ENCODE measurements around the gene SLC7A14.
"Not testable (repeated sequence)": the region's sequence is repeated elsewhere in the genome, so short reads cannot be mapped to it uniquely, and the experiment has no call there.

SLC7A14 gene

GRCh38 chr3:170589113-170589512 is 3.2 kb upstream of the SLC7A14 start:
- DNase-seq, result no peak

- no peak for DNase-seq
Measured at GRCh38 chr3:170585008-170585936, 603 bp downstream of the SLC7A14 start.

DNA sequence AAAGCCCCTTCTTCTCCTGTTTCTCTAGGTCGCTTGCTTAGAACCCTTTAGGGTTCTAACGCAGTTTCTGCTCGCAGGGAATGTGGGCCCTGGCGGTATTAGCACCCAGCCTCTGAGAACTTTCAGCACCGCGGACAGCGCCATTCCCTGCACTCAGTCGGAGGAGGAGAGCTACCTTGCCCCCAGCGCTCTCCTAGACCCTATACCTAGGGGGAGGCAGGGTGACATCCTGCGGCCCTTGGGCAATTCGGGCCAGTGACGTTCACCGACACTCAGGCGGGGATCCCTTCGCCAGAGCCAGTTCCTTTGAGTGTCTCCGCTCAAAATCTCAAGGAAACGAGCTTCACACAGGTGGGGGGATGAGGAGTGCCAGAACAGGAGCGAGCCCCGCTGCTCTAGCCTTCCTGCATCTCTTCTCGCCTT is 1.3 kb downstream of the SLC7A14 start:
- DNase-seq, result no peak

DNA sequence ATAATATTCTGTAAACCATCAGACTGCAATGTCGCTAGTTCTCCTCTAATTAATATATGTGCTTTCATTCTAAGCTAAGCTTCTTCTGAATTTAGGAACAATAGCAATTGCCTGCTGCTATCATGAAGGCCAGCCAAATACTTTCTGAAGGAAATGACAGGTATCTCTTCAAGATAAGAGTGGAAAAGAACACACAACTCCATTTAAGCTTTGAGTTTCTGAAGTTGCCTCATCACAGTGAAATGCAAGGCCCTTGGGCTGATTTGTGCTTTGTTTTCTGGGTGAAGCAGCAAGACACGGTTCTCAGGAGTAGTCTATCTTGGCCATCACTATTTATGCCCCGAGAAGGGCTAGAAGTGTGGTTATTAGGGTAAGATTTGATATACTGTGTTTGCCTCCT is 6.2 kb downstream of the SLC7A14 start:
- DNase-seq, result no peak

- DNase-seq, result no peak
Measured at GRCh38 chr3:170572665-170573253, 13.1 kb downstream of the SLC7A14 start.

DNA sequence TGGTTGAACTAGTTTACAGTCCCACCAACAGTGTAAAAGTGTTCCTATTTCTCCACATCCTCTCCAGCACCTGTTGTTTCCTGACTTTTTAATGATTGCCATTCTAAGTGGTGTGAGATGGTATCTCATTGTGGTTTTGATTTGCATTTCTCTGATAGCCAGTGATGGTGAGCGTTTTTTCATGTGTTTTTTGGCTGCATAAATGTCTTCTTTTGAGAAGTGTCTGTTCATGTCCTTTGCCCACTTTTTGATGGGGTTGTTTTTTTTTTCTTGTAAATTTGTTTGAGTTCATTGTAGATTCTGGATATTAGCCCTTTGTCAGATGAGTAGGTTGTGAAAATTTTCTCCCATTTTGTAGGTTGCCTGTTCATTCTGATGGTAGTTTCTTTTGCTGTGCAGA is 18.3 kb downstream of the SLC7A14 start:
- DNase-seq, result not testable (repeated sequence)

DNA sequence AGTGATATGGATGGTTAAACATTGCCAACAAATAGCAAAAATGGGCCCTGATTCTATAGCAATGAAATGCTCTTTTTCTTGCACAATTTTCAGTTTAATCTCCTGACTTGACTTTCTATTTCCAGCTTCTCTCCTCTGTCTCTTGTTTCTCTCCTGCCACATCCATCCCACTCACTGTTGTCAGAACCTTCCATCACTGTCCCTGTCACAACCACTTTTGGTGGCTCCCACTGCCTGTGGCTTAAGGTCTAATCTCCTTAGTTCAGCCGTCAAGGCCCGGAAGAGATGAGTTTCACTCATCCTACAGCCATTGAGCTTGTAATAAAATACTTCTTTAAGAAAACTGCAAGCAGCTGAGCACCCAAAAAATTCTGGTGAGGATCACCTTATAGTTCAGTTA is 19.5 kb downstream of the SLC7A14 start:
- DNase-seq, result no peak

- no peak for DNase-seq
Measured at GRCh38 chr3:170565495-170565894, 20.4 kb downstream of the SLC7A14 start.

- no peak for DNase-seq
Measured at GRCh38 chr3:170564664-170565063, 21.2 kb downstream of the SLC7A14 start.

- no peak for DNase-seq
Measured at GRCh38 chr3:170563712-170564423, 22.0 kb downstream of the SLC7A14 start.

DNA sequence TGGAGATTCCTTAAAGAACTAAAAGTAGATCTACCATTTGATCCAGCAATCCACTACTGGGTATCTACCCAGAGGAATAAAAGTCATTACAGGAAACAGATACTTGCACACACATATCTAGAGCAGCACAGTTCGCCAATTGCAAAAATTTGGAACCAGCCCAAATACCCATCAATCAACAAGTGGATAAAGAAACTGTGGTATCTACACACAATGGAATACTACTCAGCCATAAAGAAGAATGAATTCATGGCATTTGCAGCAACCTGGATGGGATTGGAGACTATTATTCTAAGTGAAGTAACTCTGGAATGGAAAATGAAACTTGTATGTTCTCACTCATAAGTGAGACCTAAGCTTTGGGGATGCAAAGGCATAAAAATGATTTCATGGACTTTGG is 23.8 kb downstream of the SLC7A14 start:
- DNase-seq, result no peak

DNA sequence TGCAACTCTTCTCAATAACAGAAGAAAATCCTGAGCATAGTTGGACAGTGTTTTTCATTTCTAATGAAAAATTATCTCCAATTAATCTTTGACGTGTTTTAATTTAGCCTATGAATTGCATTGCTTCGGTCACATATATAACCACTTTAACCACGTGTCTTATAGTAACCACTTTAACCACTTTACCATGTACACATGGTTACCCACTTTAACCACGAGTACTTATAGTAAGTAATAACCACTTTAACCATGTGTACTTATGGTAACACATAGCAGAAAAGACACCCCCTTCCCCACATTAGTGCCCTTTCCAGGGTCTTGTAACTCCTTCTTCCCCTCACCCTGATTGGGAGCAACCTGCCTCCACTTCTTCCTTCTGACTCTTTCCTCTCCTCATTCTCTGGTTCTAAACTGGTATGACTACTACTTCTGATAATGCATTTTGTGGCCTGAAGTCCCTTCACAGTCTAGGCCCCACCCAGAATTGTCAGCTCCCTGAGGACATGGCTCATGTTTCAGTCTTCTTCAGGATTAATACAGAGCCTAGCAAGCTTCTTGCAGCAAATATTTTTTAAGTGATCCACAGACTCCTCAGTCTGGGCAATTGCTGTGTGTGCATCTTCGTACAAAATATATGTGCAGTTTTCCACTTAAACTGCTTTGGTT is 25.0 kb downstream of the SLC7A14 start:
- no peak for DNase-seq

DNA sequence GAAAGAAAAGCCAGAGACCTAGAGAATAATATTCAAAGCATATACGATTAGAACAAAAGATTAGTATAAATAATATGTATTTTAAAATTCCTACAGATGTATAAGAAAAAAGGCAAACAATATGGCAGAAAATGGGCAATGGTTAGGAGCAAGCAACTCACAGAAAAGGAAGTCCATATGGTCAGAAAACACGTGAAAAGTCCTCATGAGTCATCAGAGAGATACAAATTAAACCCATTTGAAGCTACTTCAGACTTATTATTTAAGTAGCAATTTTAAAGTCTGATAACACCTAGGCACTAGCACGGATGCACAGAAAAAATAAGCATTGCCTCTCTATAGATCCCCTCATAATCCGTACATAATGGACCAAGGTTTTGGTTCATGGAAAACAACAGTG is 25.6 kb downstream of the SLC7A14 start:
- DNase-seq, result no peak

DNA sequence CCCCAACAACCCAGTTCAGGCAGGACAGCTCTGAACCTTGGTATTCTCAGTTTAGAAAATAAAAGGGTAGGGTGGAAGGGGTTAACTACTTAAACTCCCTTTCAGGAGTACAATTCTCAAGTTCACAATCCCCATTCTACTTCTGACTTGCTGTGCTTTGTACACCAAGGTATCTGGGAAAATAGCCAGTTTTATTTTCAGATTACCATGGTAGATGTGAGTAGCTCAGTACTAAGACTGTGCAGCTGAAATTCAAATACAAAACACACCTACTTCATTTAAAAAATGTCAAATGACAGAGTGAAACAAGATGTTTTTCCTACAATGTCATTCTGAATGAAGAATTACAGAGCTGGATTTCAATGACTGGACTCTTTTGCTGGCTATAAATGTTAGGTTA is 27.4 kb downstream of the SLC7A14 start:
- no peak for DNase-seq

DNA sequence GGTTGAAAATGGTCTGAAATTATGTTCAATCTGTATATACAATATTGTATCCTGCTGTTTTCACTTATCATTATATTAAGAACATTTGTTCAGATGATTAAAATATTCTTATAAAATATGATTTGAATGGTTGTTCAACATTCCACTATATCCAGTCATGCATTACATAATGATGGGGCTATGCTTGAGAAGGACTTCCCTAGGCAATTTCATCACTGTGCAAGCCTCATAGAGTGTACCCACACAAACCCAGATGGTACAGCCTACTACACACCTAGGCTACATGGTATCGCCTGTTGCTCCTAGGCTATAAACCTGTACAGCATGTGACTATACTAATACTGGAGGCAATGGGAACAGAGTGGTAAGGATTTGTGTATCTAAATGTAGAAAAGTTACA is 30.5 kb downstream of the SLC7A14 start:
- no peak for DNase-seq

- DNase-seq, result no peak
Measured at GRCh38 chr3:170553788-170554757, 31.8 kb downstream of the SLC7A14 start.

DNA sequence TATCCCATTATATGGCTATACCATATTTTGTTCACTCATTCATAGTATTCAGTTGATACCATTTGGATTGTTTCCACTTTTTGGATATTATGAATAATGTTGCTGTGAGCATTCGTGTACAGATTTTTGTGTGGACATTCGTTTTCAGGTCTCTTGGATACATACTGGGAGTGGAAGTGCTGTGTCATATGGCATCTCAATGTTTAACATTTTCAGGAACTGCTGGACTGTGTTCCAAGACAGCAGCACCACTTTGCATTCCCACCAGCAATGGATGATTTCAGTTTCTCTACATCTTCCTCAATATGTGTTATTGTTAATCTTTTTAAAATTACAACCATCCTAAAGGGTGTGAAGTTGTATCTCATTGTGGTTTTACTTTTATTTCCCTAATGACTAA is 34.6 kb downstream of the SLC7A14 start:
- no peak for DNase-seq

DNA sequence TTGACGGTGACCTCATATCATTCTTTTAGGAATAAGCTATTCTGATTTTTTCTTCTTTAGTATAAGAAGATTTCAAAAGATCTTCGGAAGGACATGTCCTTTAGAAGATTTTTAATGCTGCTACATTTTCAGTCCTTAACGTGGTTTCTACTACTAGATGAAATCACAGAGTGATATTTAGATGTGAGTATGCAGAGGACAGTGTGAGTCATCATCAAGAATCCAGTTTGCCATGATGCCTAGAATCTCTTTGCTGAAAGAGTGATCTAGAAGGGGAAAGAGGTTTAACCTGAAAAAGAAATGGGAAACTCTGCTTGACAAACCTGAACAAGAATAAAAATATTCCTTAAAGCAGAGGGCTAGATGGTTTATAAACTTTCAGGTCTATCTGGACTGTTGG is 43.2 kb downstream of the SLC7A14 start:
- DNase-seq, result no peak

GRCh38 chr3:170539897-170540296 is 46.0 kb downstream of the SLC7A14 start:
- DNase-seq, result no peak

GRCh38 chr3:170536712-170537111 is 49.2 kb downstream of the SLC7A14 start:
- no peak for DNase-seq

DNA sequence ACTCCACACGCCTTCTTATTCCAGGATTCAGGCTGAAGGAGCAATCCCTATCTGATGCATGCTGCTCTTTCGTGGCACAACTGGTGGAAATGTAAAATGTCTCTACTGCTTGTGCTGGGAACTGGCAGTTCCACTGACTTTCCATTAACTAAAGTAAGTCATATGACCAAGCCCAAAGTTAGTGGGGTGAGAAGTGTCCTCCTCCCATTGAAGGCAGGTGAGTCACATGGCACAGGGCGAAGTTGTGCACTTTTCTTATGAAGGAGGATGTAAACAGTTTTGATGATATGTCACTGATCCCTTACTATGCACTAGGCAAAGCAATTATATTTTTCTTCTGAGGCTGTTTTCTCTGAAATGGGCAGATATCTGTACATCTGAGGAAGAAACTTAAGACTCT is 51.6 kb downstream of the SLC7A14 start:
- no peak for DNase-seq

- DNase-seq, result no peak
Measured at GRCh38 chr3:170532573-170532972, 53.3 kb downstream of the SLC7A14 start.
